GM18951 (cell line): ENCODE measurements around the gene HSD17B3.

ENCODE experiments used
- POLR2A ChIP-seq: IDR thresholded peaks from 4 replicates; pipeline ENCODE4 v1.6.1; 2011; ENCODE audit warnings: mild to moderate bottlenecking; ENCODE audit not compliant: insufficient read length, insufficient read depth; ENCODE audit errors: extremely low read depth
- in situ Hi-C: fragments of 300-500 bp; cut with MboI; formaldehyde crosslinking; loops from one replicate; pipeline ENCODE4 v1.12.0; 2022; ENCODE audit warnings: low sequenced_read_pairs, mixed read lengths, inconsistent platforms; ENCODE audit not compliant: unreplicated experiment

The HSD17B3 gene

DNA sequence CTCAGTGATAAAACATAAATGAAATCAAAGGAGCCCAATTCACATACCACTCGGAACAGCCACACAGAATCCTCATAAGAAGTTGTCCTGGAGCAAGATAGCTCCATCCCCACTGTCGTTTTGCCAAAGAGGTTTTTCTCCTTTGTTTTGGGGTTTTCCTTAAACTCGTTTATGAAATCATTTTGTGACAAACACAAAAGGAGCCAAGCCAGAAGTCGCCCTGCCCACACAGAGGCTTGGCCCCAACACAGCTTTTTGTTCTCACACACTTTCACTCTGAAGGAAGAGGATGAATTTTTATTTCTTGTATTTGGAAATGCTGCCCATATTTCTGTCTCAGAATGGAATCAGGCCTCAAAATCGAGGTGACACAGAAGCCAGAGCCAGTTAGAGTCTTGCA is 113.4 kb downstream of the HSD17B3 start:
- no peak for TF ChIP-seq POLR2A
- in situ Hi-C loops, result no loop called here

DNA sequence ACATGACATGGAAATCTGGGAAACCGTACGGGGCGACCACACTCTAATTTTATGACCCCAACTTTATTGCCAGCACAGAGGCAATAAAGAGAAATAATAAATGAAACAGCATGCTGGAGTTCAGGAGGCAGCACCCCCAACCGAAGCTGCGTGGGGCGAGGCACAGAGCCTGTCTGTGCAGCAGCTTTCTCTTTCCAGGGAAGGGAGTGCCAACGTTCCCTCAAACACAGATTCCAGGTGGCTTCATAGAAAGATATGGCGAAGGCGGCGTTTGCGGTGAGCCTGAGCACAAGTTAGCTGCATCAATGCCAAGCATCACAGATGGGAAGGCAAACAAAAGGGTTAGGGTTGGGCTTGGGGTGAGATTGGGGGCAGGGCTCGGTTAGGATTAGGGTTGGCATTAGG is 114.8 kb downstream of the HSD17B3 start:
- in situ Hi-C loops, result no loop called here
- no peak for TF ChIP-seq POLR2A

DNA sequence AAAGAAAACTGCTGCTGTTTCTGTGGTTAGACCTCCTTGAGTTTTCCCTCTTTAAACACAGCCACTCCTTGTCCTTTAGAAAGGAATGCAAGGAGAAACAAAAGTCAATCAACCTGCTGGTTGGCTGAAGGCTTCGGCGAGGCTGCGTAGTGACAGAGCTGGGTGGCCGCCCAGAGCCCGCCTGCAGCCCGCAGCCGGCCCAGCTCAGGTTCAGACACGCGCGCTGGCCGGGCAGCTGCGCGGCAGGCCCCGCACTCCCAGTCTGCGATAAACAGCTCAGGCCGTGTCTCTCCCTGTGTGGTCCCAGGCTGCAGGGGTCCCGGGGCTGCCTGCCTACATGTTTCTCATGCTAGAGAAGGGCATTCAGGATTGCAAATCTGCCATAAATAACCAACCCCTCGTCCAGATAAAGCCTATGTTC is 115.4 kb downstream of the HSD17B3 start:
- TF ChIP-seq POLR2A, result no peak
- in situ Hi-C loops, result no loop called here

DNA sequence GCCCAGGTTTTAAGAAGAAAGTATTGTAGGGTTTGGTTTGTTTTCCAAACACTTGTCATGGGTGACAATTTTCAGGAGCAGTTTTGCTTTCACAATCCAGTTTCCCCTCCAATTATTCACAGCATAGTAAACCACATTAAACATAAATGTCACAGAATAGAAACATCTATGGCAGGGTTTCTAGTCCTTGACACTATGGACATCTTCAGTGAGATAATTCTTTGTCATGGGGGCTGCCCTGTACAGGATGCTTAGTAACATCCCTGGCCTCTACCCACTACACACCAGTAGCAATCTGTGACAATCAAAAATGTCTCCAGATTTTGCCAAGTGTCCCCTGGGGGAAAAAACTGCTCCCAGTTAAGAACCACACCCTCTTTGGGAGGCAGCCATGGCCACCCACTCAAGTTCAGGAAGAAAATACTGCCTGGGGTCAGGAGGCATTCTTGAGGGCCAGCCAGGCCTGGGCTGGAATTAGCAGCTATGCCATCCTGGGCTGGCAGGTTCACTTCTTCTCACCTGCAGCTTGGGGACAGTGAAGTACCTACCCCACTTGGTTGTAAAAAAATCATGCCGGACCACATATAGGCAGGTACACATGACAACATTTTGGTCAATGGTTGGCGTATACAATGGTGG is 116.3 kb downstream of the HSD17B3 start:
- in situ Hi-C loops, result no loop called here
- TF ChIP-seq POLR2A, result no peak
